H1 (cell line): ENCODE measurements around the gene ALDH1L2. TPM values are rescaled to one million over a fixed set of nuclear protein-coding genes. Genes with fewer than 3 reads are reported as not detected.

Experiments used
- CTCF ChIA-PET: fragments of 300-600 bp; sonication (Branson Sonifier 250); formaldehyde crosslinking; loops from one replicate; lab custom pipeline; 2021; ENCODE audit not compliant: partially characterized antibody; lab: Charles Lee
- POLR2A ChIA-PET: fragments of 300-600 bp; sonication (Branson Sonifier 250); formaldehyde crosslinking; loops from one replicate; lab custom pipeline; 2021; ENCODE audit warnings: inconsistent platforms; ENCODE audit not compliant: partially characterized antibody; lab: Charles Lee
- DNase-seq, 2 experiments: peaks; one replicate each; pipeline versions ENCODE4 v3.0.0 to v3.0.0-alpha.2; 2010 to 2022; ENCODE audit warnings: low spot score in 2 of 2, low read depth in 1 of 2, mixed read lengths in 1 of 2
- FAIRE-seq: peaks from 2 replicates; lab custom pipeline; 2011; peaks lifted over from hg19 to GRCh38; lab: Jason Lieb, UNC
- H2AFZ ChIP-seq: 2 replicates; pipeline ENCODE4 v1.8.1; 2012; ENCODE audit warnings: low read length, inconsistent platforms
- H2AK5ac ChIP-seq: 2 replicates; pipeline ENCODE4 v1.6.1; 2013; ENCODE audit warnings: low read depth, low read length
- H2BK120ac ChIP-seq: replicated peaks from 2 replicates; pipeline ENCODE3; 2013; ENCODE audit warnings: low read depth, low read length, inconsistent platforms
- H2BK12ac ChIP-seq: 2 replicates; pipeline ENCODE4 v1.6.1; 2013; ENCODE audit warnings: low read depth, low read length
- H2BK15ac ChIP-seq: 2 replicates; pipeline ENCODE4 v1.6.1; 2013; ENCODE audit warnings: low read length
- H2BK20ac ChIP-seq: 2 replicates; pipeline ENCODE4 v1.6.1; 2013; ENCODE audit warnings: low read length
- H2BK5ac ChIP-seq: 2 replicates; pipeline ENCODE4 v1.6.1; 2013; ENCODE audit warnings: low read depth, low read length
- H3K14ac ChIP-seq: 2 replicates; pipeline ENCODE4 v1.6.1; 2013; ENCODE audit warnings: inconsistent platforms; ENCODE audit not compliant: insufficient read length
- H3K18ac ChIP-seq: 2 replicates; pipeline ENCODE4 v1.6.1; 2013; ENCODE audit warnings: low read length; ENCODE audit errors: extremely low read depth
- H3K23ac ChIP-seq: 2 replicates; pipeline ENCODE4 v1.6.1; 2013; ENCODE audit warnings: inconsistent platforms; ENCODE audit not compliant: insufficient read length
- H3K23me2 ChIP-seq: 2 replicates; pipeline ENCODE4 v1.6.1; 2013; ENCODE audit warnings: low read depth, low read length
- H3K27ac ChIP-seq: 2 replicates; pipeline ENCODE4 v1.6.1; 2011; ENCODE audit warnings: low read depth, low read length, inconsistent platforms
- H3K27me3 ChIP-seq, 4 experiments: replicated peaks in 1 of 4; 1 replicate in 1 of 4; 2 replicates in 3 of 4; pipeline versions ENCODE4 v1.6.1 to v1.8.1; 2011 to 2013; ENCODE audit warnings: low read length in 3 of 4, mild to moderate bottlenecking in 3 of 4, inconsistent platforms in 2 of 4, mixed read lengths in 2 of 4, moderate library complexity in 1 of 4; ENCODE audit not compliant: control insufficient read depth in 3 of 4, insufficient read depth in 3 of 4; ENCODE audit errors: extremely low read depth in 1 of 4
- H3K36me3 ChIP-seq, 4 experiments: 2 replicates each; pipeline versions ENCODE4 v1.6.1 to v1.8.1; 2011 to 2013; ENCODE audit warnings: mild to moderate bottlenecking in 4 of 4, low read length in 3 of 4, moderate library complexity in 2 of 4, control low read depth in 1 of 4, inconsistent platforms in 1 of 4; ENCODE audit not compliant: insufficient read depth in 4 of 4, control insufficient read depth in 2 of 4
- H3K4ac ChIP-seq: replicated peaks from 2 replicates; pipeline ENCODE3; 2013; ENCODE audit warnings: low read length, low read depth, mixed read lengths, inconsistent platforms; ENCODE audit not compliant: insufficient read length
- H3K4me1 ChIP-seq, 4 experiments: replicated peaks in 1 of 4; 1 replicate in 1 of 4; 2 replicates in 3 of 4; pipeline versions ENCODE4 v1.6.1 to v1.8.1; 2011 to 2013; ENCODE audit warnings: low read length in 3 of 4, inconsistent platforms in 2 of 4, mixed read lengths in 1 of 4; ENCODE audit not compliant: insufficient read depth in 4 of 4, control insufficient read depth in 3 of 4
- H3K4me2 ChIP-seq, 2 experiments: 2 replicates each; pipeline versions ENCODE4 v1.6.1 to v1.8.1; 2011 to 2013; ENCODE audit warnings: low read depth in 2 of 2, low read length in 2 of 2, control low read depth in 1 of 2, inconsistent platforms in 1 of 2, mild to moderate bottlenecking in 1 of 2; ENCODE audit not compliant: insufficient read depth in 1 of 2
- H3K4me3 ChIP-seq, 4 experiments: fragments of 200-600, 300-600 bp in 1 of 4; sonication (generic), shearing (Covaris generic), sonication (Bioruptor Twin) in 1 of 4; 2 replicates each; pipeline versions ENCODE4 v1.5.1 to v1.8.1; 2011 to 2016; ENCODE audit warnings: low read length in 4 of 4, low read depth in 3 of 4, control low read depth in 2 of 4, inconsistent platforms in 2 of 4, mild to moderate bottlenecking in 2 of 4, mixed read lengths in 1 of 4, moderate library complexity in 1 of 4; ENCODE audit not compliant: insufficient read depth in 2 of 4; ENCODE audit errors: extremely low read depth in 1 of 4
- H3K56ac ChIP-seq: replicated peaks from 2 replicates; pipeline ENCODE3; 2013; ENCODE audit warnings: low read depth, mild to moderate bottlenecking, mixed read lengths, low read length, inconsistent platforms; ENCODE audit not compliant: insufficient read length
- H3K79me1 ChIP-seq: 2 replicates; pipeline ENCODE4 v1.6.1; 2013; ENCODE audit warnings: low read depth, low read length, control low read depth
- H3K79me2 ChIP-seq, 2 experiments: 2 replicates each; pipeline versions ENCODE4 v1.6.1 to v1.8.1; 2012 to 2013; ENCODE audit warnings: low read length in 2 of 2, mild to moderate bottlenecking in 2 of 2, inconsistent platforms in 1 of 2; ENCODE audit not compliant: insufficient read depth in 2 of 2, control insufficient read depth in 1 of 2
- H3K9ac ChIP-seq, 4 experiments: replicated peaks in 1 of 4; 1 replicate in 1 of 4; 2 replicates in 3 of 4; pipeline versions ENCODE4 v1.6.1 to v1.8.1; 2011 to 2013; ENCODE audit warnings: low read depth in 3 of 4, low read length in 3 of 4, control low read depth in 2 of 4, mild to moderate bottlenecking in 2 of 4, moderate library complexity in 2 of 4, inconsistent platforms in 1 of 4; ENCODE audit errors: extremely low read depth in 1 of 4
- H3K9me3 ChIP-seq, 2 experiments: 2 replicates each; pipeline versions ENCODE4 v1.6.1 to v1.8.1; 2012 to 2013; ENCODE audit warnings: mild to moderate bottlenecking in 2 of 2, moderate library complexity in 2 of 2, control low read depth in 1 of 2, inconsistent platforms in 1 of 2, low read depth in 1 of 2, low read length in 1 of 2, mixed read lengths in 1 of 2; ENCODE audit not compliant: insufficient read depth in 2 of 2
- H4K20me1 ChIP-seq, 2 experiments: replicated peaks in 1 of 2; 2 replicates each; pipeline versions ENCODE3 to v1.8.1; 2011 to 2013; ENCODE audit warnings: inconsistent platforms in 2 of 2, low read length in 2 of 2, mild to moderate bottlenecking in 1 of 2; ENCODE audit not compliant: insufficient read depth in 2 of 2, control insufficient read depth in 1 of 2
- H4K5ac ChIP-seq: 2 replicates; pipeline ENCODE4 v1.6.1; 2013; ENCODE audit warnings: low read length, low read depth, mixed read lengths, inconsistent platforms; ENCODE audit not compliant: insufficient read length
- H4K8ac ChIP-seq: 2 replicates; pipeline ENCODE4 v1.8.0; 2013; ENCODE audit warnings: mild to moderate bottlenecking, moderate library complexity, low read length, inconsistent platforms; ENCODE audit not compliant: insufficient read depth; ENCODE audit errors: extremely low read depth
- H4K91ac ChIP-seq: replicated peaks from 2 replicates; pipeline ENCODE3; 2013; ENCODE audit warnings: low read length, mixed read lengths, inconsistent platforms; ENCODE audit not compliant: insufficient read length
- CHD2 ChIP-seq: IDR thresholded peaks from 2 replicates; pipeline ENCODE4 v1.6.1; 2012; ENCODE audit warnings: low read length, improper control_type of control experiment
- EZH2 ChIP-seq: fragments of 200-600 bp; sonication (generic); IDR thresholded peaks from 2 replicates; pipeline ENCODE4 v1.7.1; 2012; ENCODE audit warnings: low read depth, mild to moderate bottlenecking, moderate library complexity, low read length, inconsistent platforms; ENCODE audit not compliant: severe bottlenecking
- GTF2F1 ChIP-seq: IDR thresholded peaks from 2 replicates; pipeline ENCODE4 v1.6.1; 2012; ENCODE audit warnings: low read depth, low read length, improper control_type of control experiment, borderline replicate concordance
- SP2 ChIP-seq: IDR thresholded peaks from 2 replicates; pipeline ENCODE4 v1.6.1; 2012; ENCODE audit warnings: mild to moderate bottlenecking, low read length, inconsistent platforms
- polyA plus RNA-seq, 7 experiments: library from polyadenylated mRNA; depleted of rRNA in 3 of 7; stranded (reverse) in 5 of 7; unstranded in 2 of 7; fragments of >200 nt in 5 of 7; fragments of 200-250 nt in 2 of 7; gene quantifications; 1 replicate in 5 of 7; 2 replicates in 1 of 7; 4 replicates in 1 of 7; pipeline versions ENCODE4 v1.2.1 to v1.2.3, GENCODE V29; 2011 to 2013; ENCODE audit warnings: missing spikeins in 2 of 7, mixed read lengths in 2 of 7
- total RNA-seq: library from RNA; stranded (reverse); fragmentation: NEBNext Ultra II Directional; extraction: Animal tissue kit (Norgen Biotek cat#: 25700); gene quantifications from 2 replicates; pipeline ENCODE4 v1.2.1, GENCODE V29; 2021

The ALDH1L2 gene
- total and polyA plus RNA-seq, 2 of the 8 experiments (the other 6 are each of a cell fraction or from before 2014, with no cell fraction given) = 3.7 to 7.2 TPM

- H3K4me3 ChIP-seq = no peak overlapping the region
- no peak overlapping the region for H3K23ac ChIP-seq
- H3K27me3 ChIP-seq = no peaks in the 10 kb centered on the region
- H2BK120ac ChIP-seq = no peak overlapping the region
- no peak overlapping the region for H3K4me2 ChIP-seq
- DNase-seq (no peak), FAIRE-seq (no peak)
- POLR2A ChIA-PET = interaction anchor here (1.2 to 2.2 kb wide), 2 partner anchors 11 to 19 kb away, joined by 6 to 8 read pairs; partner anchors contain the start of gene ALDH1L2
- H3K79me2 ChIP-seq = no peaks in the 10 kb centered on the region
- H3K9me3 ChIP-seq = peaks cover 0 to 3% of the 10 kb centered on the region in 2 experiments; a peak in 1 of 4 replicates
- H4K8ac ChIP-seq = no peak overlapping the region
- H3K14ac ChIP-seq = no peak overlapping the region
- CTCF ChIA-PET = interaction anchor here (0.5 to 1.6 kb wide), 6 partner anchors 10 to 936 kb away, joined by 3 to 4 read pairs (median 3); no protein-coding TSS in a partner anchor
- no peak overlapping the region for H3K4ac ChIP-seq
- H2BK5ac ChIP-seq = no peak overlapping the region
- no peak overlapping the region for H3K18ac ChIP-seq
- no peaks in the 10 kb centered on the region for H3K36me3 ChIP-seq
- no peak overlapping the region for H3K56ac ChIP-seq
- H2BK15ac ChIP-seq = no peak overlapping the region
- H4K91ac ChIP-seq = no peak overlapping the region
- no peak overlapping the region for H2BK20ac ChIP-seq
- H2BK12ac ChIP-seq = no peak overlapping the region
- H3K79me1 ChIP-seq = no peaks in the 10 kb centered on the region
- H4K5ac ChIP-seq = no peak overlapping the region
- no peak for TF ChIP-seq CHD2
- TF ChIP-seq SP2 = no peak
- TF ChIP-seq GTF2F1 = no peak
- no peak for TF ChIP-seq EZH2
- no peaks in the 10 kb centered on the region for H3K4me1 ChIP-seq
- H3K23me2 ChIP-seq = peaks cover 2% of the 10 kb centered on the region
- no peak overlapping the region for H2AK5ac ChIP-seq
- no peak overlapping the region for H2AFZ ChIP-seq
- no peaks in the 10 kb centered on the region for H4K20me1 ChIP-seq
- no peak overlapping the region for H3K9ac ChIP-seq
- no peak overlapping the region for H3K27ac ChIP-seq
Observed at GRCh38 chr12:105102673-105103072, 18.4 kb upstream of the ALDH1L2 start.
